HepG2 (cell line): ENCODE measurements around the gene CDC6.

Experiments used
- ARNT ChIP-seq: fragments of 450-650 bp; IDR thresholded peaks from 2 replicates; pipeline ENCODE4 v1.6.1; 2017
- ATF7 ChIP-seq, 2 experiments: fragments of 450-650 bp in 1 of 2; sonication (generic) in 1 of 2; formaldehyde crosslinking in 1 of 2; IDR thresholded peaks; 2 replicates each; pipeline versions ENCODE4 v1.4.0 to v1.6.1; 2016 to 2020; ENCODE audit warnings: antibody characterized with exemption in 1 of 2, mild to moderate bottlenecking in 1 of 2, missing genetic modification reagents in 1 of 2
- MAFF ChIP-seq: IDR thresholded peaks from 2 replicates; pipeline ENCODE4 v1.6.1; 2011; ENCODE audit warnings: low read depth, low read length, improper control_type of control experiment
- RFX5 ChIP-seq: IDR thresholded peaks from 2 replicates; pipeline ENCODE4 v1.6.1; 2011; ENCODE audit warnings: low read depth, low read length, improper control_type of control experiment
- SRSF9 ChIP-seq: fragments of 200-400 bp; formaldehyde crosslinking; IDR thresholded peaks from 2 replicates; pipeline ENCODE4 v1.6.1; 2018; ENCODE audit warnings: borderline replicate concordance, mild to moderate bottlenecking, low read depth, low read length; ENCODE audit not compliant: insufficient read depth, poor library complexity, severe bottlenecking
- ZBTB1 ChIP-seq: sonication (generic); formaldehyde crosslinking; IDR thresholded peaks from 2 replicates; pipeline ENCODE4 v1.4.0; 2020; ENCODE audit warnings: missing genetic modification reagents, borderline replicate concordance
- ZBTB34 ChIP-seq: sonication (generic); formaldehyde crosslinking; IDR thresholded peaks from 2 replicates; pipeline ENCODE4 v1.8.0; 2022; ENCODE audit warnings: mild to moderate bottlenecking, missing genetic modification reagents
- ZFP91 ChIP-seq: sonication (generic); formaldehyde crosslinking; IDR thresholded peaks from 2 replicates; pipeline ENCODE4 v1.9.0; 2022; ENCODE audit warnings: missing genetic modification reagents, mild to moderate bottlenecking, borderline replicate concordance
- ZNF160 ChIP-seq: sonication (generic); formaldehyde crosslinking; IDR thresholded peaks from 2 replicates; pipeline ENCODE4 v1.8.0; 2022; ENCODE audit warnings: mild to moderate bottlenecking, inconsistent platforms, missing genetic modification reagents
- ZNF230 ChIP-seq: sonication (generic); formaldehyde crosslinking; IDR thresholded peaks from 2 replicates; pipeline ENCODE4 v1.4.0; 2020; ENCODE audit warnings: mild to moderate bottlenecking, missing genetic modification reagents
- ZNF333 ChIP-seq: sonication (generic); formaldehyde crosslinking; IDR thresholded peaks from 2 replicates; pipeline ENCODE4 v1.4.0; 2020; ENCODE audit warnings: mild to moderate bottlenecking, missing genetic modification reagents, borderline replicate concordance
- ZNF639 ChIP-seq: conservative IDR thresholded peaks from 2 replicates; pipeline ENCODE4 v1.6.1; 2018; ENCODE audit warnings: missing genetic modification reagents

GRCh38 chr17:40325156-40326013 lies 37.7 kb downstream of the CDC6 start:
- TF ChIP-seq SRSF9 (no peak), ZBTB34 (no peak), ZBTB1 (CRISPR knock-in tag) (no peak), ZNF333 (CRISPR knock-in tag) (no peak), ZNF639 (no peak), ZFP91 (CRISPR knock-in tag) (no peak), MAFF (no peak), ZNF160 (CRISPR knock-in tag) (no peak), ARNT (no peak), ATF7 (IDR thresholded peaks at IDR 0.05) (no peak), ATF7 (CRISPR knock-in tag; IDR thresholded peaks at IDR 0.05) (no peak), ZNF230 (CRISPR knock-in tag) (no peak), RFX5 (no peak)
